ENCODE data around the gene PNPLA7.
"Not testable (repeated sequence)": the region's sequence is repeated elsewhere in the genome, so short reads cannot be mapped to it uniquely, and the experiment has no call there.

PNPLA7 gene

DNA sequence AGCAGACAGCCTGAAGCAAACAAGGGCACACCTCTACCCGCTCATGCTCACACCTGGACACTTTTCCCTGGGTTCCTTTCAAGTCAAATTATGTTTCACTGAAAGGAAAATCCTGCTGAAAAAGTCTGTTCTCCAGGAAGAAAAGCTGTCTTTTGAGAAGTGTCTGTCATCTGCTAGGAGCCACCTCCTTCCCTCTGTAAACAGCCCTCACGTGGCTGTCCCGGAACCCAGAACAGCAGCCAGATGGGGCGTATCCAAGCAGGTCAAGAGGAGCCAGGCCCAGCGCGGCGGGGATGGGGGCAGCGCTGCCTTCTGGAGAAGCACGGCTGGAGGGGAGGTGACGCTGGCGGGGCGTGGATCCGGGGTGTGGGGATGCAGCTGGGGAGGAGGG is at the start of gene PNPLA7:
Gene PNPLA7 (minus strand): TSS at position 172 of the 391 bp plus-strand sequence. CDS start 205 bp downstream, outside the sequence.
- peak; percentile 78 to 83 for DNase-seq

GRCh38 chr9:137598943-137599342 is 48.7 kb upstream of the PNPLA7 start:
- no peak for DNase-seq

DNA sequence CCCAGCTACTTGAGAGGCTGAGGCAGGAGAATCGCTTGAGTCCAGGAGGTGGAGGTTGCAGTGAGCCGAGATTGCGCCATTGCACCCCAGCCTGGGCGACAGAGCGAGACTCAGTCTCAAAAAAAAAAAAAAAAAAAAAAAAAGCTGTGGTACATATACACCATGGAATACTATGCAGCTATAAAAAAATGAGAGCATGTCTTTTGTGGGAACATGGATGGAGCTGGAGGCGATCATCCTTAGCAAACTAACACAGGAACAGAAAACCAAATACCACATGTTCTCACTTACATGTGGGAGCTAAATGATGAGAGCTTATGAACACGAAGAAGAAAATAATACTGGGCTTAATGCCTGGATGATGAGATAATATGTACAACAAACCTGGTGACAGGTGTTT is 46.4 kb upstream of the PNPLA7 start:
- not testable (repeated sequence) for DNase-seq

DNA sequence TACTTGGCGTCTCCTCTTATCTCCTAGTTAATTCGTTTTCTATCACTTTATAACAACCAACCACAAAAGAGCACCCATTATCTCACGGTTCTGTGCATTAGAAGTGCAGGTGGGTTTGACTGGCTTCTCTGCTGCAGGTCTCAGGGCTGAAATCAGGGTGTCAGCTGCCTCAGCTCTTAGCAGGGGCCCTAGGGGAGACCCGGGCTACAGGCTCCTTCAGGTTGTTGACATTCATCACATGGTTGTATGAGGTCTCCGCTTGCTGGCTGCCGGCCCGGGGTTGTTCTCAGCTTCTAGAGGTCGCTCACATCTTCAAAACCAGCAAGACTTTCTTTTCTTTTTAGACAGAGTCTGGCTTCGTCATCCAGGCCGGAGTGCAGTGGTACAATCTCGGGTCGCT is 43.0 kb upstream of the PNPLA7 start:
- DNase-seq, result no peak

DNA sequence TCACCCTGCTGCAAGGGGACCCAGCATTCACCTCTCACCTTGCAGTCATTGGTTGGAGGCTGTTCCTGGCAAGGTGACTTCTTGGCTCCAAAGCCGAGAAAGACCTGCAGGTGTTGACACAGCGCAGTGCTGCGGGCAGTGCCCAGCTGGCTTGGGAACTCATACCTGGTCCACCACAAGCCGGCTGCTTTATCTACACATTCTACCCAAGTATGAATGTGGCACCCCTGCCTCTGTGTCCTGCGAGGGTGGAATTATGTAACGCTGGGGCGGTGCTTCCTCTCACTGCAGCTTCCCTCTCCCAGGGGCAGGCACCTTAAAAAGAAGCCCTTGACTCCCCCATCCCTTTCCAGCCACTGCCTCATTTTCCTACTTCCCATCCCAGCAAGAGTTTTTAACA is 42.6 kb upstream of the PNPLA7 start:
- no peak for DNase-seq

DNA sequence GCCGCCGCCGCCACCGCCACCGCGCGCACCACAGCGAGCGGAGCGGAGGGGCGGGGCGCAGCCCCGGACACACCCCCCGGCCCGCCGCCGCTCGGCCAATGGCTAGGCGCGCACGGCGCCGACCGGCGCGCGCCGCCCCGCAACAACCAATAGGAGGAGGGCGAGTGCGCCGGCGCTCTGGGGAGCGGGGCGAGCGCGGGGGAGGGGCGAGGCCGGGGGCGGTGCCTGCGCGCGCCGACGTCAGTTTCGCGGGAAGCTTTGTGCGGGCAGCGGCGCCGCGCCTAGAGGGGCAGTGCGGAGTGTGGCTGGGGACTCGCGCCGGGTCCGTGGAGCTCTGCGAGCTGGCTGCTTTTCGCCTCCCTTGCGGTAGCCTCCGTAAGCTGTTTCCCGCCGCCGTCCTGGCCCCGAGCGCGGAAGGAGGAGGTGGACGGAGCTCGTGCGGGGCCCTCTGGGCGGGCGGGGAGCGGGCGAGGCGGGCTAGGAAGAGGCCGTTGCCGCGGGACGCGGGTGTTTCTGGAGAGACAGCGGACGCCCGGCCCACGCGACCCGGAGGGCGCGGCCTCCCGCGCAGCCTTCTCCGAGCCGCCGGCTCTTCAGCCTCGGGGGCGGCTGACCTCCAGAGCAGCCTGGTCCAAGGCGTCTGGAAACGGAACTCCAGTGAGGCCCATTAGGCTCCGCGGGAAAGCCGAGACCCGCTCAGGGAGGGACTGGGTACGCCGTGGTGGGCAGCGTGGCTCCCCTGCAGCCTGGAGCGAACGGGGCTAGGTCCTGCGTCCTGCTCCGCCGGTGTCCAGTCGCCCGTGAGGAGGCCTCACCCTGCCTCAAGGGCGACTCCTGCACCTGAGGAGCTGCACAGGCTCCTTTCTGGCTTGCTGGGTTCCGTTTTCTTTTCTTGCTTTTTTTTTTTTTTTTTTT is 40.5 kb upstream of the PNPLA7 start, which contains the start of gene ZMYND19:
Gene ZMYND19 (minus strand): TSS at position 44 of the 915 bp plus-strand sequence. CDS start 249 bp downstream, outside the sequence.
- peak; percentile 75 to 85 for DNase-seq

DNA sequence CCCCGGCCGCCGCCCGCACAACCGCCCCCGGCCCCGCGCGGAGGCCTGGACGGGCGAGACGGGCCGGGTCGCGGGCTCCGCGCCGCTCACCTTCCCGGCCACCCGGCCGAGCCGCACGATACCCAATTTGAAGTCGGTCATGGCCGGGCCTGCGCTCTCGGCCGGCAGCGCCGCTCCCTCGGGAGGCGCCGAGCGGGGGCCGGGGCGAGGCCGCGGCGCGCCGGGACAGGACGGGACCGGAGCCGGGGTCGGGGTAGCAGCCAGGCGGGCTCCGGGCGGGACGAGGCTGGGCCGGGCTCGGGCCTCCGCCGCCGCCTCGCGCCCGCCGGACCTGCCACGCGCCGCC is 39.9 kb upstream of the PNPLA7 start:
- no peak for DNase-seq

DNA sequence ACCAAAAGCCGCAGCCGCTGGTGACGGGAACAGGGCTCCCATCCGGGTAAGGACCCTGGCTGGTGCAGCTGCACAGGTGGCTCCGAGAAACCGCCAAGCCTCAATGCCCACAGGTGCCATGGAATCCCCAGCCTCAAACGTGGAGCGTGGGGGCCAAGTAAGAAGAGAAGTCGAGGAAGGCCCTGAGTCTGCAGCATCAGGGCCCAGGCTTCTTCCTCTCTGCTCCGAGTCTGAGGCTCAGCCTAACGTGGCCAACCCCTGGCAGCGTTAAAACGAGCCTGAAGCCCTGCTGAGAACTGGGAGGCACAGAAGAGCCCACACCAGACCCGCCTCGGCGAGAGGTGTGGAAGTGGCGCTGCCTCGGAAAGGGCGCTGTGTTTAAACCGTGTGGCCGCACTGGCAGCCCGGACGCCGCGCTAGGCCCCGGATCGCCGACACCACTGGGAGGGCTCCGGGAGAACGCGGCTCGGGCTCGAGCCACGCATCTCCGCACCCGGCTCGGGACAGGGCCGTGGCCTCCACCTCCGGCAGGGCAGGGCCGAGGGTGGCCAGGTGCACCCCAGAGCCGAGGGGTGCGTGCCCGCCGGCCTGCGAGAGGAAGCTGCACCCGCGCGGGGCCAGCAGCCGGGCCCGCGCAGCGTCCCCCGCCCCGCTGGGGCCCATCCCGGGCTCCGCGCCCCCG is 39.4 kb upstream of the PNPLA7 start:
- DNase-seq, result no peak

- no peak for DNase-seq
Observed at GRCh38 chr9:137588891-137589290, 38.7 kb upstream of the PNPLA7 start.

DNA sequence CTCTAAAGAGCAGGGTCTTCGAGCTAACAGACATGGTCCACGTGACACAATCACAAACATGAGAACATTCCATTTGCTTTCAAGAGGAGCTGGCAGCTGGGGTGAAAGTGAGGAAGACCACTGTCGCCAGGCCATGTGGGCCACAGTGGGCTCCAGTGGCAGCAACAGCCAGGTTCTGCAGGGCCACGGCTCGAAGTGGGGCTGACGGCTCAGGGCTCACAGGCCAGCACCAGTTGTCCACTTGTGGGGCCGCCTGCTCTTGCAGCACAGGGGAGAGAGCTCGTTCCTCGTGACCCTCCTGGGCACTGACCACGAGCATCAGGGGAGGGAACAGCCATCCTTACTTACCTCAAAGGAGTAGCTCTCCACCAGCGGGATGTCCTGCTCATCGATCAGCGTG is 38.1 kb upstream of the PNPLA7 start:
- DNase-seq, result no peak

DNA sequence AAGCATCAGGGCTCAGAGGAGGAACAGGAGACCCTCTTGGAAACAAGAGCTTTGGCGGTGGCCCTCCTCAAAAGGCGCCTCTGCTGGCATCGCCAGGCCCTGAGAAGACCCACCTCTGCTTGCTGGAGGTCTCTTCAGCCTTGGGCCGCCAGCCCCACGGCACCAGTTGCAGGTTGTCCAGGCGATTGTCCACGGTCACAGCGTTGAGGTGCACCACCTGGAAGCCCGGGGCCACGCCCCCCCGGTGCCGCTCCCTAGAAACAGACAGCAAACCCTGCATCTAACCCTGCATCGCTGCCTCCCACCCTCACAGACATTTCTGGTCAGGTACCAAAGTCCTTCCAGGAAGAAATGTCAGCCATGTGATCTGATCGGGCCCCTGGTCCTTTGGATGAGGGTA is 36.7 kb upstream of the PNPLA7 start:
- DNase-seq, result no peak

DNA sequence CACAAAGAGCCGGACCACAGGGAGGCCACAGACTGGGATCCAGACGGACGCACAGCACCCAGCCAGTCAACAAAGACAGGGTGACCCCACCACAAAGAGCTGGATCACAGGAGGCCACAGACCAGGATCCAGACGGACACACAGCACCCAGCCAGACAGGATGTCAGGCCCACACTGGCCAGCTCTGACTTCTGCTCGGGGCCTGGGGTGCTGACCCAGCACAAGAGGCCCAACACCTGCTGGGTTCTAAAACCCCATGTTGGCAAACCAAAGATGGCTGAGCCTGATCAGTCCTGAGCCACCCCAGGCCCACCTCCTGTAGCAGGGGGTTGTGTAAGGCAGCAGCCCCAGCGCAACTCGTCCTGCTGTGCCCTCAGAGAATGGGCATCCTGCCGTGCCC is 33.8 kb upstream of the PNPLA7 start:
- no peak for DNase-seq

DNA sequence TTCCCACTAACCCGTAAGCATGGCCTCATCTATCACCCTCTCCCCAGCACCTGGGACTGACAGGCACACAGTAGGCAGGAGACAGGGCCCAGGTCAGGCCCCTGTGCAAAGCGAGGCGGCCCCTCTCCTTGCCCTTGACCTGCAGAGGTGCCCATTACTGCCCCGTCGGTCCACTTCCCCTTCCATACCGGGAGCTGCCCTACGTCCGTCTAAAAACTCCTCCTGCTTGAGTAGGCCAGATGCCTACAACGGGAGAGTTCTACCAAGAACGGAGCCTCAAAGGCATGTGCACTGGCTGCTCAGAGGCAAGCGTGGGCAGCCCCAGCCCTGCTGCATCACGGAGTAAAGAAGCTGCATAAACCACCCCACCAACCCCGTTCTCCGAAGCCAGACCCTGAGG is 33.1 kb upstream of the PNPLA7 start:
- no peak for DNase-seq

- no peak for DNase-seq
Observed at GRCh38 chr9:137582286-137582860, 32.2 kb upstream of the PNPLA7 start.

- DNase-seq, result no peak
Observed at GRCh38 chr9:137581361-137582285, 31.4 kb upstream of the PNPLA7 start.

DNA sequence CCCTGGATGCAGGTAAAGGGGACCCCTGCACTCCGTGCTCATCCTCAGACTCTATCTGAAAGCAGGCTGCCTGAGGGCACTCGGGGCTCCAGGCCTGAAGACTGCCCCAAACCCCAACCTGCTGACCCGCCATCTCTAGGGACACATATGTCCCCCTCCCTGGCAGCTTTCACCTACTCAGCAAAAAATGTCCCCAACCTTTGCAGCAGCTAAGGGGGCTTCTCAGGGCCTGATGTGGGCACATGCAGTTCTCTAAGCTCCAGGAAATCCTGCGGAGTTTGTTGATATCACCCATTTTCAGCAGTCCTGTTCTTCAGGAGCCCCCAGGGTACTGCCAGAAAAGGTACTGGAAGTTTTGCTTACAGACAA is 30.7 kb upstream of the PNPLA7 start:
- no peak for DNase-seq

DNA sequence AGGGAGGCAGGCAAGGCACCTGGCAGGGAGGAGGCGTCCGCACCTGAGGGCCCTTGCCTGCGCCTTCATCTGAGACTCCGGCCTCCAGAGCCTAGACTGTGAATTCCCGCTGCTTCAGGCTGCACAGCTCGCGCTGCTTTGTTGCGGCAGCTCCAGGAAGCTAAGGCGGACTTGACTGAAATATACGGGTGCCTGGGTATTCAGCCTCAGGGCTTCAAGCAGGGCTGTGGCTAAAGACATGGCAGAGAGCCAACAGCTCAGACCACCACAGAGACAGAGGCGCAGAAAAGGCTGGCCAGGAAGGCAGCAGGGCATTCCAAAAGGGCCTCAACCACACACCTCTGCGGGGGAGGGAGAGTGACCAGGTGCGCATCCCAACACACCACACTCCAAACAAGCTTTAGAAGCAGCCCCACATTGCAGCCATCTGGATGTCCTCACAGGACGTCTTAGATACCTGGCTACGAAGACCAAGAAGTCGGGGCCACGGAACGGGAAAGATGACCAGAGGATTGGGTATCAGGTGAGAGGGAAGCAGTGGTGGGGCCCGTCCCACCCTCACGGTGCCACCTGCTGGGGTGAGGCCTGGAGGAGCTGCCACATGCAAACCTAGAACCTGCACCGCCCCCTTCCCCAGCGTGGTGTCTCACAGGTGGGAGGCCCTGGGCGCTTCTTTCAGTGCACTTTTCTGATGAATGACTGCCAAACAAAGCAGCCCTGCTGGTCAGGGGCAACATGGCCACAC is 30.2 kb upstream of the PNPLA7 start:
- DNase-seq, result no peak

DNA sequence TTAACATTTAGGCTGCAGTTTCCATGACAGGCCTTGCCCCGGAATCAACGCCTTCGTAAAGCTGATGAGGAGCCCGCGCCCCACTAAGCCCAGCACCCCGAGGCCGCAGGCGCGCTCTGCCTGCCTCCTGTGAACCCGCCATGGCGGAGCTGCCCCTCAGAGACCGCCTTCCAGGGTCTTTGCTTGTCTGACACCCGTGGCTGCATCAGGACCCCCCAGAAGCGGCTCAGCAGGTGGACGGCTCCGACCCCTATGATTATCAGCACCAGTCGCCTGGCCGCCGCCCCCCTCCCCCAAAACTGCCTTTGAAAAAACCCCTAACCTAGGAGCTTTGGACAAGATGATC is 29.0 kb upstream of the PNPLA7 start:
- no peak for DNase-seq

DNA sequence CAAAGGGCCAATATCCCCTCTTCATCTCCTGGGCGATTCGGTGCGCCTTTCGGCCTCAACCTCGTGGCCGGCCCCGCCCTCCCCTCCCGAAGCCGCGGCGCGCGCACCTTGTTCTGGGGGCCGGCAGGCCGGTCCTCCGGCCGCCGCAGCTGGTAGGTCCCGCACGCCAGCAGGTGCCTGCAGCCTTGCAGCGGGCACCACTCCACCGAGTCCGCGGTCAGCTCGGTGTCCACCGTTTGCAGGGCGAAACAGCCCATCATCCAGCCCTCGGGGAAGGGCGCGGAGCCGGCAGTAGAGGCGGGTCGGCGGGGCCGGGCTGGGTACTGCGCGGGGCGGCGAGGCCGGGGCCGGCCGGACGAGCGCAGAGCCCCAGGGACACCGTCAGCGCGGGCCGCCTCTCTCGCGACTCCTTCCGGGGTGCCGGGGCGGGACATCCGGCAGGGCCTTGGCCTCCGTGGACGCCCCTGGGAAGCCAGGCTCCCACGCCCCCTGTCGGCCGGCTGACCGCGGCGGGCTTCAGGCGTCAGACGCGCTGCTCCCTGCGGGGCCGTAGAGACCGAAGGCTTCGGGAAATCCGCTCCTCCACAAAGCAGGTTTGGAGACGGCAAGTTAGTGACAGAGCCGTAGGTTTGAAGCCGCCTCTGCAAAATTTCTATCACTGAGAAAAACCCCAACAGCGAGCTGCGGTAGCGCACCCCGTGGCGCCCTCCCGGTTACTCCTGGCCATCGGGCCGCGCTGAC is 28.5 kb upstream of the PNPLA7 start, which contains the start of gene DPH7:
Gene DPH7 (minus strand): TSS at position 408 of the 741 bp plus-strand sequence. CDS start 148 bp downstream, at position 260.
- DNase-seq, result peak; percentile 92 to 93

- DNase-seq, result no peak
Observed at GRCh38 chr9:137575716-137576411, 25.7 kb upstream of the PNPLA7 start.

GRCh38 chr9:137575364-137575715 is 25.1 kb upstream of the PNPLA7 start:
- DNase-seq, result no peak

All from SHP77 (cell line).